GM10266 (cell line): ENCODE results near the gene IPP.
A peak's percentile ranks its signal among the peaks of the same experiment; 100 is the strongest.
"Not testable (repeated sequence)": the region's sequence is repeated elsewhere in the genome, so short reads cannot be mapped to it uniquely, and the experiment has no call there.

Source experiments
- DNase-seq: peaks from one replicate; pipeline ENCODE4 v3.0.0; 2012; ENCODE audit errors: extremely low spot score
- CTCF ChIP-seq: IDR thresholded peaks from 2 replicates; pipeline ENCODE4 v1.5.1; 2012; ENCODE audit warnings: mild to moderate bottlenecking, low read depth; ENCODE audit not compliant: control insufficient read depth, insufficient read depth; ENCODE audit errors: missing control alignments

IPP gene

GRCh38 chr1:45716700-45717099 lies 33.8 kb downstream of the IPP start:
- TF ChIP-seq CTCF: no peak
- DNase-seq: no peak

DNA sequence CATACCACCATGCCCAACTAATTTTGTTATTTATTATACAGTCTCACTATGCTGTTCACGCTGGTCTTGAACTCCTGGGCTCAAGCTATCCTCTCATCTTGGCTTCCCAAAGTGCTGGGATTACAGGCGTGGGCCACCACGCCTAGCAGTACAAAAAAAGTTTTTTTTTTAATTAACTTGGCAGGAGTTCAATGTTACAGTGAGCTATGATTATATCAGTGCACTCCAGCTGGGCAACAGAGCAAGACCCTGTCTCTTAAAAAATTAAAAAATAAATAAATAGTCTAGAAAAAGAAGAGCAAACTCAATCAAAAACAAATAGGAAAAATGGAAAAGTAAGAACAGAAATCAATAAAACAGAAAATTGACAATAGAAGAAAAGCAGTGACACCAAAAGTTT lies 36.7 kb downstream of the IPP start:
- no peak for TF ChIP-seq CTCF
- no peak for DNase-seq

DNA sequence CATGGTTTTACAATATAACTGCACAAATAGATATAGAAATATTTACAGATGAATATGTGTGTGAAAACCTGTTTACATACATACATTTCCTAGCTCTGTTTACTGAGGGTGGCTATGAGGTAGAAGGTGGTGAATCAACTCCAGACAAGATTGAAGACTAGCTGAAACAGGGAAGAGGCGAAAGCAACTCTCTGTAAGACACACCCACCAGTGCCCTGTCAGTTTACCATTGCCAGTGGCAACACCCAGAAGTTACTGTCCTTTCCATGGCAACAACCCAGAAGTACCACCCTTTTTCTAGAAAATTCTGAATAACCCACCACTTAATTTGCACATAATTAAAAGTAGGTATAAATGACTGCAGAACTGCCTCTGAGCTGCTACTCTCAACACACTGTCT lies 45.8 kb downstream of the IPP start:
- DNase-seq: no peak
- TF ChIP-seq CTCF: no peak

DNA sequence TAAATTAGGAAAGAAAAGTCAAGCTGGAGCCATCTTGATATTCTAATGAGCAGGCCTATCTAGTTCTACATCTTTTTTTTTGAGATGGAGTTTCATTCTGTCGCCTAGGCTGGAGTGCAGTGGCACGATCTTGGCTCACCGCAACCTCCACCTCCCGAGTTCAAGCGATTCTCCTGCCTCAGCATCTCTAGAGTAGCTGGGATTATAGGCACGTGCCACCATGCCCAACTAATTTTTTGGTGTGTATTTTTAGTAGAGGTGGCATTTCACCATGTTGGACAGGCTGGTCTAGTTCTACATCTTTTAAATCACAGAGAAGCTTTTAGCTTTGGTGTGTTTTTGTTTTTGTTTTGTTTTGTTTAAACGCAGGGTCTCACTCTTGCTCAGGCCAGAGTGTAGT lies 55.6 kb downstream of the IPP start:
- DNase-seq: no peak
- no peak for TF ChIP-seq CTCF

DNA sequence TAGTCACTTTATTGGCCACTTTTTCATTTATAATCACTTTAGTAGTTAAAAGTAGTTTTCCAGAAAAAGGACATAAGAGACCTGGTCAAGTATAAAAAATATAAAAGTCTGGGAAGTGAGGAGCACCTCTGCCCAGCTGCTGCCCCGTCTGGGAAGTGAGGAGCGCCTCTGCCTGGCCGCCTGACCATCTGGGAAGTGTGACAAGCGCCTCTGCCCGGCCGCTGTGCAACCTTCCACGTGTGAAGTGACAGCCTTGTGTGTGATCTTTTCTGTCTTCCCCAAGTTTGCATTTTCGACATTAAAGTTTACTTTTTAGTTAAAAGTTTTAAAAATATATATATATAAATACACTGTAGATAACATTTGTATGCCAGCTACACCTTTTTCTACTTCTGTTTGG lies 56.6 kb downstream of the IPP start:
- not testable (repeated sequence) for DNase-seq

- TF ChIP-seq CTCF: no peak
- peak; percentile 73 for DNase-seq
Measured at GRCh38 chr1:45687754-45688740, 62.4 kb downstream of the IPP start, which contains the start of gene TMEM69. Gene TMEM69, plus strand, starts transcription at chr1:45688181. Its CDS starts 2,888 bp downstream, at chr1:45691069.

GRCh38 chr1:45687014-45687753 lies 63.3 kb downstream of the IPP start:
- no peak for TF ChIP-seq CTCF
- DNase-seq: peak; percentile 86
